ENCODE data around the gene CHKA. TPM values are rescaled to one million over a fixed set of nuclear protein-coding genes. Genes with fewer than 3 reads are reported as not detected.

Gene CHKA
- total RNA-seq, 1 experiment from 2014 or later: 63.0 TPM

- Histone ChIP-seq H3K4ac (ENCODE audit: low read depth, low read length) (no peak overlapping the region), H4K8ac (replicated peaks; ENCODE audit: insufficient read length, low read depth, low read length) (no peak overlapping the region), H4K20me1 (ENCODE audit: control insufficient read depth, insufficient read depth, insufficient read length) (no peaks in the 10 kb centered on the region), H3K9me3 (ENCODE audit: control insufficient read depth, low read depth, low read length) (no peaks in the 10 kb centered on the region), H3K56ac (ENCODE audit: insufficient read length, low read depth, low read length) (no peak overlapping the region), H4K91ac (ENCODE audit: insufficient read length, low read depth, low read length) (peak overlapping the region; percentile 57), H3K79me1 (ENCODE audit: insufficient read depth, low read depth, low read length, poor library complexity, severe bottlenecking) (no peaks in the 10 kb centered on the region), H3K23me2 (ENCODE audit: insufficient read length, low read depth, low read length, poor library complexity, severe bottlenecking) (peaks cover 15% of the 10 kb centered on the region), H3K4me1 (ENCODE audit: insufficient read depth, low read length) (peaks cover 13% of the 10 kb centered on the region; the same call in 1 of the 2 replicates), H3T11ph (ENCODE audit: low read length) (no peak overlapping the region), H2AFZ (ENCODE audit: low read length) (no peak overlapping the region), H2BK20ac (ENCODE audit: low read depth, low read length, poor library complexity, severe bottlenecking) (no peak overlapping the region), H3K14ac (ENCODE audit: insufficient read depth, low read length) (peak overlapping the region; percentile 66; the same call in 1 of the 2 replicates), H2BK5ac (ENCODE audit: insufficient read length, low read length) (no peak overlapping the region), H3K27ac (ENCODE audit: insufficient read length, low read depth, low read length) (no peak overlapping the region), H3K4me2 (ENCODE audit: insufficient read depth, insufficient read length, low read length) (no peak overlapping the region), H3K18ac (ENCODE audit: insufficient read length, low read depth, low read length) (peak overlapping the region; percentile 36), H2BK15ac (ENCODE audit: low read depth, low read length) (no peak overlapping the region), H3K23ac (ENCODE audit: insufficient read length, low read depth, low read length) (no peak overlapping the region), H3K9ac (ENCODE audit: extremely low read depth, insufficient read length, low read length) (no peak overlapping the region), H2BK12ac (ENCODE audit: insufficient read length, low read depth, low read length) (peak overlapping the region; percentile 53), H3K27me3 (ENCODE audit: insufficient read depth, low read length) (no peaks in the 10 kb centered on the region), H3K79me2 (ENCODE audit: insufficient read depth, low read length) (peaks cover 3% of the 10 kb centered on the region; the same call in 1 of the 2 replicates), H4K5ac (ENCODE audit: insufficient read length, low read depth, low read length) (no peak overlapping the region), H2BK120ac (ENCODE audit: low read depth, low read length, poor library complexity, severe bottlenecking) (no peak overlapping the region), H2AK5ac (ENCODE audit: insufficient read length, low read length) (no peak overlapping the region)
- no peak for TF ChIP-seq CTCF (conservative IDR thresholded peaks at IDR 0.05)
- no peak overlapping the region for H3K4me3 Mint-ChIP-seq
- H3K27me3 Mint-ChIP-seq (ENCODE audit: low read depth): no peaks in the 10 kb centered on the region
- H3K27ac Mint-ChIP-seq: peak overlapping the region; percentile 58 to 97 (median 95); a peak in 2 of 7 replicates
- WGBS (ENCODE audit: extremely low coverage, insufficient read length, low lambda C conversion rate): no CpG with 5 or more reads among the region's 4 CpGs
- peaks cover 60 to 69% of the 10 kb centered on the region in 2 experiments for H3K4me1 Mint-ChIP-seq
- H3K9me3 Mint-ChIP-seq: peaks cover 4 to 6% of the 10 kb centered on the region in 2 experiments; a peak in 4 of 5 replicates
- no peak for DNase-seq
- H3K36me3 Mint-ChIP-seq (ENCODE audit: insufficient read depth in 1 of 3, low read depth in 3 of 3): peaks cover 0 to 8% (median 5%) of the 10 kb centered on the region in 3 experiments; a peak in 5 of 7 replicates
Measured at GRCh38 chr11:68125164-68125563, 4.0 kb upstream of the CHKA start.

Measured in H9 (cell line).